HG03060 (cell line): ENCODE data around the gene ARHGAP45.
A peak's percentile ranks its signal among the peaks of the same experiment; 100 is the strongest.

Experiments used
- ATAC-seq: cut with Tn5 transposase; IDR thresholded peaks from one replicate; pipeline ENCODE4 v1.9.1; 2021; ENCODE audit warnings: low read depth, moderate number of reproducible peaks; ENCODE audit not compliant: unreplicated experiment

The ARHGAP45 gene

DNA sequence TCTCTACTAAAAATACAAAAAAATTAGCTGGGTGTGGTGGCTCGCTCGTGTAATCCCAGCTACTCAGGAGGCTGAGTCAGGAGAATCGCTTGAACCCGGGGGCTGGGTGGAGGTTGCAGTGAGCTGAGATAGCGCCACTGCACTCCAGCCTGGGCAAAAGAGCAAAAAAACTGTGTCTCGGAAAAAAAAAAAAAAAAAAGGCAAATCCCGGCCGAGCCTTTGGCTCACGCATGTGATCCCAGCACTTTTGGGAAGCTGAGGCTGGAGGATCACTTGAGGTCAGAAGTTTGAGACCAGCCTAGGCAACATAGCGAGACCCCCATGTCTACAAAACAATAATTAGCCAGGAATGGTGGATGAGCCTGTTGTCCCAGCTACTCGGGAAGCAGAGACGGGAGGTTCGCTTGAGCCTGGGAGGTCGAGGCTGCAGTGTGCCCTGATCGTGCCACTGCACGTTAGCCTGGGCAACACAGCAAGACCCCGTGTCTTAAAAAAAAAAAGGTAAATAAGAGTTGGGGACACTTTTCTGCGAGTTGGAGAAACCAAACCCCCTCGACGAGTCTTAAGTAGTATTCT is 36.3 kb downstream of the ARHGAP45 start:
- no peak for ATAC-seq

DNA sequence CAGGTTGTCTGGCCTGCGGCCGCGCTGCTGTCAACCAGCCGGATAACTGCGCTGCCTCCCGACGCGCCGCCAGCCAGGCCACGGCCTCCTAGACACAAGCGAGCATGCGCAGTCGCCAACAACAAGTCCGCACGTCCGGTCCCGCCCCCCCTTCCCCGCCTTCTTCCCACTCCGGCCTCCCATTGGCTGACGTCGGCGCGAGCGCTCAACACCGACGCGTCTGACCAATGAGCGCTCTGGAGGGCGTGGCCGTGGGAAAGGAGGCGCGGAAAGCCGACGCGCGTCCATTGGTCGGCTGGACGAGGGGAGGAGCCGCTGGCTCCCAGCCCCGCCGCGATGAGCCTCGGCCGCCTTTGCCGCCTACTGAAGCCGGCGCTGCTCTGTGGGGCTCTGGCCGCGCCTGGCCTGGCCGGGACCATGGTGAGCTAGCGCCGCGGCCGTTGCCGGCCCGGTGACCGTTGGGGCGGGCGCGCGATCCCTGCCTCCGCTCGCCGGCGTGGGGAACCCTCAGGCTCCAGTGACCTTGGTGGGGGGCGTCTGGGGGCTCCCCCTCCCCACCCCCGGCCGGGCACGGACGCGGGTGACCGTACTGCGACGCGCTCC is 36.8 kb downstream of the ARHGAP45 start, which contains the start of gene GPX4:
GPX4 (plus strand) TSS at position 287 of the 603 bp plus-strand sequence; CDS start at position 337, 50 bp downstream.
- peak; percentile 35 for ATAC-seq

DNA sequence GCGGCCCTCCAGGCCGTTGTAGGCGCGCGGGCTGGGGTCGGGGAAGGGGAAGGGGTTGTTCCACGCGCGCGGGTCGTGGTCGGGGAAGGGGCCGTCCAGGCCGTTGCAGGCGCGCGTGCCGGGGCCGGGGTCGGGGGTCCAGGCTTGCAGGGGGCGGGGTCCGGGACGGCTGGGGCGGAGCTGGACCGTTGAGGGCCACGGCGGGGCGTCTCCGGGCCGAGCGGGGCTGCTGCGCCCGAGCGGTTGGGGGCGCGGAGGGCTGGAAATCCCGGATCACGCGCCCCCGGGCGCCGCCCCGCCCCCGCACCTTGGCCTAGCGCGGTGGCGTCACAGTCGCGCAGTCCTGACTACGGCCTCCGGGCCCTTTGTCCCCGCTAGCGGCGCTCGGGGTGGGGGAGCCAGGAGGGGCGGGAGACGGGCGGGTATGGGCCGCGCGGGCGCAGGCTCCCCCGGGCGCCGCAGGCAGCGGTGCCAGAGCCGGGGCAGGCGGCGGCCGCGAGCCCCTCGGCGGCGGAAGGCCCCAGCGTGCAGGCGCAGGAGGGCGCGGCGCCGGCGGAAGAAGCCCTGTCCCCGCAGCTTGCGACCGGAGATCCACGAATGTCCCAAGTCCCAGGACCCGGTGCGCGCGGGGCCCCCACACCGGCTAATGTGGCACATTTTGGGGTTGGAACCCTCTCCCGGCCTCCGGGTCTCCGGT is 37.5 kb downstream of the ARHGAP45 start:
- no peak for ATAC-seq

DNA sequence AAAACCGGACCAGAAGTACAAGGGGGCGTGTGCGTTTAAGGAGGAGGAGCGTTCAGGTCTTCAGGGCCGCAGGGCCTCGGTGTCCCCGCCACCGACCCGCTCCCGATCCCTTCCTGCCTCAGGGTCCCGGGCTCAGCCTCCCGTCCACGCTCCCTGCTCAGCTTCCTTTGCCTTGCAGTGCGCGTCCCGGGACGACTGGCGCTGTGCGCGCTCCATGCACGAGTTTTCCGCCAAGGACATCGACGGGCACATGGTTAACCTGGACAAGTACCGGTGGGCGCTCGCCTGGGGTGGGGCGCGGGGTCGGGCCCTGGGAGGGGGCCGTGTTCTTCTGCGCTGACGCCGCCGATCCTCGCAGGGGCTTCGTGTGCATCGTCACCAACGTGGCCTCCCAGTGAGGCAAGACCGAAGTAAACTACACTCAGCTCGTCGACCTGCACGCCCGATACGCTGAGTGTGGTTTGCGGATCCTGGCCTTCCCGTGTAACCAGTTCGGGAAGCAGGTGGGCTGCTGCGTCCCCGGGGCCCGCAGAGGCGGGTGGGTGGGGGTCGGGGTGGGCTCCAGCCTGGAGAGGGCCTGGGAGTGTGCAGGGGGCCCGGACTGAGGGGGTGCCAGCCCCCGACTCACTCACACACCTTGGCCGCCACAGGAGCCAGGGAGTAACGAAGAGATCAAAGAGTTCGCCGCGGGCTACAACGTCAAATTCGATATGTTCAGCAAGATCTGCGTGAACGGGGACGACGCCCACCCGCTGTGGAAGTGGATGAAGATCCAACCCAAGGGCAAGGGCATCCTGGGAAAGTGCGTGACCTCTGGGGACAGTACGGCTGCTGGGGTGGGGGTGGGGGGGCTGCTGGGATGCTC is 38.3 kb downstream of the ARHGAP45 start:
- ATAC-seq, result no peak

- ATAC-seq, result no peak
Measured at GRCh38 chr19:1105873-1106840, 39.2 kb downstream of the ARHGAP45 start.

DNA sequence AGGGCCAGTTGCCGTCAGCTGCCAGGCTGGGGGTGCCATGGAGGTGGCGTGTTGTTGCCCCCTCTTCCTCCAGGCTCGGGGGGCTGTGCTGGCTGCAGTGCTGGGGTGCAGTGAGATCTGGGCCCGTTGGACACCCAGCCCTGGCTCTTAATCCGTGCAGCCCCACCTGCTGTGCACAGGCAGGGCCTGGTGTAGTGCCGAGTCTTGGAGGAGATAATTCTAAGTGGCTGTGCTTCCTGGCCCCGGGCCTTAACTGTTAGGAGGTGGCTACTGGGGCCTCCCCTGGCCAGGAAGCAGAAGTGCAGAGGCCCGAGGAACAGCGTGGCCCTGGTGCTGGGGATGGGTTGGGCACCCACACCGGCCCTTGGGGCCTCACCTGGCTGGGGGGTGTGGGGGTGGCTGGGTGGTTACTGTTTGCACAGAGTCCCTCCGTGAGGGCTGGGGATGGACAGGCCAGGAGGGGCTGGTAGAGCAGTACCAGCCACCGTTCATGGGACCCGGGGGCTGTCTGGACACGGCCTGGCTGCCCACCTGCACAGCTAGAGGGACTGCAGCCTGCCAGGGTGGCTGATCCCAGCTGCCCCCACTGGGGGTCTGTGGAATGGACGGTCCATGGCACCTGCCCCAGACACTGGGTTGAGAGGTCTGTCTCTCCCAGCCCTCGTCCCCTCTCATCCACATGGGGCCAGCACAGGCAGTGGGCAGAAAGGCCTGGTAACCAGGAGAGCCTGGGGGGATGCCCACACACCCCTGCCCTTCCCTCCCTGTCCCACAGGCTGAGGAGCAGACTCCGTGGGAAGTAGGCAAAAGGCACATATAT is 40.1 kb downstream of the ARHGAP45 start:
- ATAC-seq, result no peak

- no peak for ATAC-seq
Measured at GRCh38 chr19:1107661-1108261, 40.8 kb downstream of the ARHGAP45 start.

- ATAC-seq, result no peak
Measured at GRCh38 chr19:1108291-1109031, 41.5 kb downstream of the ARHGAP45 start.

- no peak for ATAC-seq
Measured at GRCh38 chr19:1109032-1109551, 42.1 kb downstream of the ARHGAP45 start.

DNA sequence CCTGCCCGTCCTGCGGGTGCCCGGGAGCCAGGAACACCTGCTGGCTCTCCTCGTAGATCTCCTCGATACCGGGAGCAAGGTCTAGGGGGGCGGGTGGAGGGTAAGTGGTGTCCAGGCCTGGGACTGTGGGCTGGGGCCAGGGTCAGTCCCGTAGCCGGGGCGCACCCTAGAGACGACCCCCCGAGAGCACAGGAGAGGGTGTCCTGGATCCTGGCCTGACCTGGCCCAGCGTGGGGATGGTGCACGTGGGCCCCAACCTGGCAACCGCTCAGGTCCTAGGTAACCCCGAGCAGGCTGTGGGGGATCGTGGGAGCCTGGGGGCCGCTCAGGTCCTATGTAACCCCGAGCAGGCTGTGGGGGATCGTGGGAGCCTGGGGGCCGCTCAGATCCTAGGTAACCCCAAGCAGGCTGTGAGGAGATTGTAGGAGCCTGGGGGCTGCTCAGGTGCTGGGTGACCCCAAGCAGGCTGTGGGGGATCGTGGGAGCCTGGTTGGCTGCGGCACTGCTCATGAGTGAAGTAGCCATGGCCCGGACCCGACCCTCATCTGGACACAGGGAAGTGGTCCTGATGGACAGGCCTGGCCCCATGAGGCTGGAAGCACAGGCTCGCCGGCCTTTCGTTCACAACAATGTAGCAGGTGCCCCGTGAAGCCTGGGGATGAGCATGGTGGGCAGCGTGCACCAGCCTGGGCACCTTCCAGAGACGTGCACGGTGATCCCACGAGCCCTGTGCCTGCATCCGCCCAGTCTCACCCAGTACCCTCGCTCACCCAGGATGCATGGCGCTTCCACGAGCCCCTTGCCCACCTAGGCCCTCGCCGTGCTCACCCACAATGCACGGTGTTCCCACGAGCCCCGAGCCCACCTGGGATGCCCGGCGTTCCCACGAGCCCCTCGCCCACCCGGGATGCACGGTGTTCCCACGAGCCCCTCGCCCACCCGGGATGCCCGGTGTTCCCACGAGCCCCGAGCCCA is 43.0 kb downstream of the ARHGAP45 start:
- ATAC-seq, result no peak

DNA sequence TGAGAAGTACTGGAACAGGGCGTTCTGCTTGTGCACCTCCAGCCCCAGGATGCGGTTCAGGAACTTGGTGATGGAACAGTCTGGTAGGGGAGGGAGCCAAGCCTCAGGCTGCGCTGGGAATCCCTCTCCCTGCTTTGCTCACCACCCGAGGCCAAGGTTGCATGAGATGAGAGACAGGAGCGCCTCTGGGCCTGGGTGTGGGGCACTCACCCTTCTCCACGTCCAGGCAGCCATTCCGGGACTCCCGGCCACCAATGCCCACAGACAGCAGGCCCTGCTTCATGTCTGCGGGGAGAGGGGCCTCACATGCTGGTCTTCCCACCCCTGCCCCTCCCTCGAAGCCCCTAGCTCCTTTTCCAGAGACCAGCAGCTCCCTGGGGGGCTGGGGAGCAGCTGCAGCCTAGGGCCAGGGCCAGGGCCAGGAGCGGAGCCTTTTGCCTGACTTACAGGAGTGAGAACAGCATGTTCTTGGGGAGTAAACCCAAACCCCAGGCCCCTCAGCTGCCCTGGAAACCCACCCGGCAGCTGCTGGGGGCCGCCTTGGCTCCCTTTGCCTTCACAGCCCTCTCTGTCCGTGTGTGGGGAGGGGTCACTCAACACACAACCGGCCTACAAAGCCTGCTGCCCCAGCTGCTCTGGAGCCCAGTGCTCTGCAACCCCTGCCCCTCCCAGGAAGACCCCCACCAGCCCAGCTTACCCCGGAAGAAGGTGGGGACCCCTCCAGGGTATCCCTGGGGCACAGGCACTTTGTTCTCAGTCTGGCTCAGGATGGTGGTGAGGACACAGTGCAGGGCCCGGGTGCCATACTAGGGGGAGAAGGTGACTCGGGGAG is 44.1 kb downstream of the ARHGAP45 start:
- ATAC-seq, result no peak

DNA sequence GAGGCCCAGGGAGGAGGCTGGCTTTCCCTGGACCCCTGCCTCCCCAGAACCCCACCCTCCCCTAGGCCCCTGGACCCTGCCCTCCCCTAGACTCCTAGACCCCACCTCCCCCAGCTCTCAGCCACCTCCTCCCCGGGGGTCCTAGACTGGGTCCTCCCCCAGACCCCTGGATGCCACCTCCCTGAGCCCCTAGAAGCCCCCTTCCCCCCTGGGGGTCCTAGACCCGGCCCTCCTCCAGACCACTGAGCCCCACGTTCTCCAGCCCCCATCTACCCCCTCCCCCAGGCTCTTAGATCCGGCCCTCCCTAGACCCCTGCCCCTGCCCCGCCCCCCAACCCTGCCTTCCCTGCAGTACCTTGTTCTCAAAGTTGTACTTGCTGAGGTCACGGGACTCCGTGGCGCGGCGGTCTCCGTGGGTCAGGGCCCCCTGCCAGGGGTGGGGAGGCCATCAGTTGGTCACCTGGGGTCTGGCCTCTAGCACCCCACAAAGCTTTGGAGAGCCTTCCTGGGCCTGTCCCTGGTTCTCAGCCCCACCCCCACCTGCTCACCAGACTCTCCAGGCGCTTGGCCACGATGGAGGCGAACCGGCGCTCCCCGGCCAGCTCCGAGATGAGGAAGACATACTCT is 44.8 kb downstream of the ARHGAP45 start:
- no peak for ATAC-seq

DNA sequence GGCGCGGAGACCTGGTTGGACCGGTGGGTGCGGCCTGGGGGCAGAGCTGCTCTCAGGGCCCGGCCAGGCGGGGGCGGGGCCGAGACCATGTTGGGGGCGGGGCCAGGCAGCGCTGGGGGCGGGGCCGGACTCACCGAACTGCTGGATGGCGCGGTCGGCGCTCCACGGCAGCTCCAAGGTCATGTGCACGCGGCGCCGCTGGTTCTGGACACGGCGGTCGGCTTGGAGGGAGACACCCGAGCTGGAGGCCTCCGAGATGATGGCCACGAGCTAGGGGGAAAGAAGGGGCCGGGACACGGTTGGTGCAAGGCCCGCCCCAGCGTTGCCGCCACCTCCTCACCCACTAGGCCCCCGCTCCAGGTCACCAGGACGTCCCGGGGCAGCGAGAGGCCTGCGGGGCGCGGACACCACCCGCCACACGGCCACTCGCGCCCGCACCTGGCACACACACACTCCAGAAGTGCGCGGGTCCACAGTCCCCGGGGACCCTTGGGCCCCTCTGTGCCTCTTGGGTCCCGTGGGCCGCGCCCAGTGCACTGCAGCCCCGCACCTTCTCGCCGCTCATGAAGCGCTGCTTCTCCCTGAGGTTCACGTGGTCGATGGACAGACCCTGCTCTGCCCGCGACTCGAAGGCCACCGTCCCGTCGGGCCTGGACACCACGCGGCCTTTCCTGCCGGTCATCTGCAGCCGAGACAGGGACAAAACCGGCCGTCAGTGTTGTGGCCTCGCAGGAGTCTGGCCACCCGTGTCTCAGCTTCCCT is 45.5 kb downstream of the ARHGAP45 start:
- no peak for ATAC-seq
